ENCODE measurements around the gene OPN4. TPM values are rescaled to one million over a fixed set of nuclear protein-coding genes. Genes with fewer than 3 reads are reported as not detected.
A peak's percentile ranks its signal among the peaks of the same experiment; 100 is the strongest.

OPN4 gene
- total and polyA plus RNA-seq, 10 donors: not detected

GRCh38 chr10:86700851-86701617 is 46.7 kb downstream of the OPN4 start:
- TF ChIP-seq POLR2AphosphoS5 (IDR thresholded peaks at IDR 0.05): no peak
- TF ChIP-seq POLR2A (IDR thresholded peaks at IDR 0.05): no peak
- TF ChIP-seq CTCF (IDR thresholded peaks at IDR 0.05 in 8 of 11, conservative IDR thresholded peaks at IDR 0.05 in 3 of 11): no peak
- WGBS, 5 donors: 92 to 98% (median 95%) methylated on average over 10 to 12 of the region's 12 CpGs
- intact Hi-C loops (cut with DNase I; ENCODE audit: low total_unique reads): loop anchor here (10.0 kb wide), 1 partner anchor 194 kb away; no protein-coding TSS in a partner anchor
- peaks cover 0 to 30% (median 0%) of the 10 kb centered on the region in 7 donors for H3K27me3 ChIP-seq (replicated peaks in 1 of 7)
- peak; percentile 67 for DNase-seq
- H3K4me3 ChIP-seq: no peak overlapping the region
- no peaks in the 10 kb centered on the region for H3K4me1 ChIP-seq
- no peak overlapping the region for H3K27ac ChIP-seq
- no peaks in the 10 kb centered on the region for H3K36me3 ChIP-seq
- H3K9me3 ChIP-seq: no peaks in the 10 kb centered on the region

GRCh38 chr10:86703176-86703575 is 48.8 kb downstream of the OPN4 start:
- no peaks in the 10 kb centered on the region for H3K9me3 ChIP-seq
- TF ChIP-seq POLR2AphosphoS5 (IDR thresholded peaks at IDR 0.05): no peak
- TF ChIP-seq POLR2A (IDR thresholded peaks at IDR 0.05): no peak
- no peak for TF ChIP-seq CTCF (IDR thresholded peaks at IDR 0.05 in 8 of 11, conservative IDR thresholded peaks at IDR 0.05 in 3 of 11)
- H3K27me3 ChIP-seq (replicated peaks in 1 of 7): peaks cover 0 to 44% (median 4%) of the 10 kb centered on the region in 7 donors
- peak; percentile 67 for DNase-seq
- H3K27ac ChIP-seq: no peak overlapping the region
- intact Hi-C loops (cut with DNase I; ENCODE audit: low total_unique reads): loop anchor here (10.0 kb wide), 1 partner anchor 192 kb away; no protein-coding TSS in a partner anchor
- H3K4me1 ChIP-seq: no peaks in the 10 kb centered on the region
- no peak overlapping the region for H3K4me3 ChIP-seq
- no peaks in the 10 kb centered on the region for H3K36me3 ChIP-seq
- 87 to 96% (median 89%) methylated on average over 8 of the region's 8 CpGs for WGBS, 5 donors

GRCh38 chr10:86705139-86705538 is 50.8 kb downstream of the OPN4 start:
- WGBS, 5 donors: 67 to 82% (median 74%) methylated on average over 1 of the region's 1 CpG
- H3K9me3 ChIP-seq: no peaks in the 10 kb centered on the region
- no peak for DNase-seq
- intact Hi-C loops (cut with DNase I; ENCODE audit: low total_unique reads): loop anchor here (10.0 kb wide), 1 partner anchor 190 kb away; no protein-coding TSS in a partner anchor
- H3K4me1 ChIP-seq: peaks cover 0 to 2% (median 0%) of the 10 kb centered on the region in 6 donors
- H3K36me3 ChIP-seq: no peaks in the 10 kb centered on the region
- TF ChIP-seq POLR2A (IDR thresholded peaks at IDR 0.05): no peak
- no peak for TF ChIP-seq CTCF (IDR thresholded peaks at IDR 0.05 in 8 of 11, conservative IDR thresholded peaks at IDR 0.05 in 3 of 11)
- no peak for TF ChIP-seq POLR2AphosphoS5 (IDR thresholded peaks at IDR 0.05)
- H3K4me3 ChIP-seq: no peak overlapping the region
- H3K27me3 ChIP-seq (replicated peaks in 1 of 7): peaks cover 0 to 51% (median 4%) of the 10 kb centered on the region in 7 donors
- H3K27ac ChIP-seq: no peak overlapping the region

- Histone ChIP-seq H3K4me3 (no peak overlapping the region), H3K9me3 (no peaks in the 10 kb centered on the region), H3K27me3 (replicated peaks in 1 of 7) (peaks cover 0 to 51% (median 4%) of the 10 kb centered on the region in 7 donors), H3K27ac (no peak overlapping the region), H3K4me1 (peaks cover 5 to 10% (median 6%) of the 10 kb centered on the region in 6 donors), H3K36me3 (no peaks in the 10 kb centered on the region)
- TF ChIP-seq POLR2A (IDR thresholded peaks at IDR 0.05): no peak
- no peak for TF ChIP-seq CTCF (IDR thresholded peaks at IDR 0.05 in 8 of 11, conservative IDR thresholded peaks at IDR 0.05 in 3 of 11)
- TF ChIP-seq POLR2AphosphoS5 (IDR thresholded peaks at IDR 0.05): no peak
- intact Hi-C loops (cut with DNase I; ENCODE audit: low total_unique reads): loop anchor here (10.0 kb wide), 1 partner anchor 189 kb away; no protein-coding TSS in a partner anchor
- WGBS, 5 donors: 80 to 92% (median 88%) methylated on average over 2 of the region's 2 CpGs
- DNase-seq: no peak
These were observed 51.6 kb downstream of the OPN4 start for GRCh38 chr10:86705905-86706304.
